ENCODE data around the gene ZNF668.
A peak's percentile ranks its signal among the peaks of the same experiment; 100 is the strongest.

ZNF668 gene

DNA sequence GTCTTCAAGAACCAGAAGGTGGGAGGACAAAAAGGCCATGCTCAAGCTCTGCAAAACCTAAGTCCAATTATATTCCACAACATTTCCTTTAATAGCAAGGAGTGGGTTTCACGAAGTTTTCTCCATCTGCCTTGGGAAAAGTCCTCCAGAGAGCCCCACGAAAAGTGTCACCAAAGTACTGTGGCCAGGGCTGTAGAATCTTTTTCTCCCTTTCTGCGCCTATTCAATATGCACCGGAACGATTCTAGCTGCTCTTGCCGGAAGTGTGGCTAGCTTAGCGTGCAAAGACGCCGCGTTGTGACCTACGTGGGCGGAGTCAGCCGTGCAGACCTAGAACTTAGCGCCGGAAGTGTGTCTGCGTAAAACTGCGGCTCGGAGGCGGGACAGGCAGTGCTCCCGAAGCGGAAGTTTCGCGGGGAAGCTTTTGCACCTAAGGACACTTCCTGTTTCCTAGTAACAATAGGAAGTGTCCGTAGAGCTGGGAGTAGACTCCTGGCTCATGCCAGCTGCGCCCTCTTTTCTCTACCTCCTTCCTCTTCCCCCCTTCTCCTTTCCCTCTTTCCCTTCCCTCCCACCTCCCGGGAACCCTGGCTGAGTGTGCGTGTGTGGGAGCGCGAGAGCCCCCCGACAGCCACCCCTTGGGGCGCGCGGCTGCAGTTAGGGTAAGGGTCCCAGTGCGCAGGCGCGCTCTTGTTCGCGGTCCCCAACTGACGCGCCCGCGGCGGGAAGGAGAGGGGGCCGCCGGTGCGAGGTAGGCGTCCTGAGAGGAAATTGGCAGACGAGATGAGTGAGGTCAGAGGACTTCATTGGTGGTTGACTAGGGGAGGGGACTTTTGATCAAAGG, at the start of gene ZNF668, which contains the start of gene ZNF646:
Gene ZNF668, minus strand, starts transcription at position 271 of the 844 bp plus-strand sequence. CDS start 9,781 bp downstream, outside the sequence.
Gene ZNF646, plus strand, starts transcription at position 453 of the 844 bp plus-strand sequence. CDS start 1,903 bp downstream, outside the sequence.
- peak; percentile 99 for DNase-seq

DNA sequence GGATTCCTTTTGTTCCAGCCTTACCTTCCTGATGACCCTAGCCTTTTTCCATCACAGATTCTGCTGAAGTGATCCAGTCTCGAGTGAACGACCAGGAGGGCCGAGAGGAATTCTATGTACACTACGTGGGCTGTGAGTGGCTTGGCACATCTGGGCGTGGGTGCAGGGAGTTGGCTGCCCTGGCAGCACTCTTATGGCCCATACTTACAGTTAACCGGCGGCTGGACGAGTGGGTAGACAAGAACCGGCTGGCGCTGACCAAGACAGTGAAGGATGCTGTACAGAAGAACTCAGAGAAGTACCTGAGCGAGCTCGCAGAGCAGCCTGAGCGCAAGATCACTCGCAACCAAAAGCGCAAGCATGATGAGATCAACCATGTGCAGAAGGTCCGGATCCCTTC, 46.1 kb upstream of the ZNF668 start:
- no peak for DNase-seq

DNA sequence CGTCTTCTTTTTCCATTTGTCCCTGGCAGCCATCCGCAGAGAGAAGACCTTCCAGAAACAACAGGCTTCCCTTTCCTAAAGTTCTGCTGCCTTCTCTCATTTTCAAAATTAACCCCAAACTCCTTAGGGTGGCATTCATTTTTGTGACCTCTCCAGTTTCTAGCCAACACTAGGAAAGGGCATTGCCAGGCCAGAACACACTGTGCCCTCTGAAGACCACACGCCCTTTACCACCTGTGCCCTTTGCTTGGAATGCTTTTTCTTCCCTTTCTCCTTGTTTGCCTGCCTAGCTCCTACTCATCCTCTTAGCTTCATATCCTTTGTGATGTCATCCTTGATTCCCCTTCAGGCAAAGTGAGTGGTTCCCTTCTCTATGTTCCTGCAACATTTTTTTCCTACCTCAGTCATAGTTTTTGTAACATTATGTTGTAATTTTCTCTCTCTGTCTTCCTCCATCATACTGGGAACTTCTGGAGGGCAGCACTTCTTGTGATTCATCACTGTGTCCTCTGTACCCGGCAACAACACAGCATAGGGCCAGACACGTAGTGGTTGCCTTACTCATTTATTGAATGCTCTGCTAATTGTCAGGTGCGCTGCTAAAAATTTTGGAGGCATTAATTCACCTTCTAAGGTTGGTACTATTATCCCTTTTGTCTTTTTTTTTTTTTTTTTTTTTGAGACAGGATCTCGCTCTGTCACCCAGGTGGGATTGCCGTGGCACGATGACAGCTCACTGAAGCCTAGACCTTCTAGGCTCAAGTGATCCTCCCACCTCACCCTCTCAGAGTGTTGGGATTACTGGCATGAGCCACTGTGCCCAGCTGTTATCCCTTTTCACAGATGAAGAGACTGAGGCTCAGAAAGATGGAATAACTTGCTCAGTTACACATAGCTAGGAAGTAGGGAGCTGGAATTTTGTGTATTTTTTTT, 44.4 kb upstream of the ZNF668 start:
- peak in 1 of 2 donors; percentile 50 for DNase-seq

DNA sequence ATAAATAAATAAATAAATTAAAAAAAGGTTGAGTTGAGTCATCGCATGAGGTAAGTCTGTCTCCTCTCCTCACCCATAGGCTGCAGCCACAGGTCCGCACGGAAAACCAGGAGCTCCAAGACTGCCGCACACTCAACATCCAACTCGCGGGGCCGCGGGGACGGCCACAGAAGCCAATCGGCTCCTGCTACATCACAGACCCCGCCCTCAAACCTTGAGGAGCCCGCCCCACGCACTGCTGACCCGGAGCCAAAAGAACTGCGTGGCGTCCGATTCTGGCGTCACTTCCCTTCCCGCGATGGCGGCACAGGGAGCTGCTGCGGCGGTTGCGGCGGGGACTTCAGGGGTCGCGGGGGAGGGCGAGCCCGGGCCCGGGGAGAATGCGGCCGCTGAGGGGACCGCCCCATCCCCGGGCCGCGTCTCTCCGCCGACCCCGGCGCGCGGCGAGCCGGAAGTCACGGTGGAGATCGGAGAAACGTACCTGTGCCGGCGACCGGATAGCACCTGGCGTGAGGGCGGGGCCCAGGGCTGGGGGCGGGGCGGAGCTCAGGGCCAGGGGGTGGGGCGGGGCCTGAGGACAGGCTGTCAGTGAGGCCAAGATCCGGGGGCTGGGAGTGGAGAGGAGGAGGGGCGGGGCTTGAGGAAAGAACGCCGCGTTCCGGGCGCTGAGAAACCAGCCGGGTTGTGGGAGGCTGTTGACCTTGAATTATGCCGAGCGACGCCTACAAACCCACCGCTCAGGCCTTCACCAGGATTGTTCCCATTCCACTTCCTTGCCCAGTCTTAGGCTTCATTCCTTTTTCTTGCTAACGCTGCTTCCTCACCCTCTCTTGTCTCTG, 43.6 kb upstream of the ZNF668 start, which contains the start of gene KAT8:
Gene KAT8, plus strand, starts transcription at position 281 of the 839 bp plus-strand sequence. Its CDS starts 18 bp downstream, at position 299.
- DNase-seq, result peak; percentile 98

DNA sequence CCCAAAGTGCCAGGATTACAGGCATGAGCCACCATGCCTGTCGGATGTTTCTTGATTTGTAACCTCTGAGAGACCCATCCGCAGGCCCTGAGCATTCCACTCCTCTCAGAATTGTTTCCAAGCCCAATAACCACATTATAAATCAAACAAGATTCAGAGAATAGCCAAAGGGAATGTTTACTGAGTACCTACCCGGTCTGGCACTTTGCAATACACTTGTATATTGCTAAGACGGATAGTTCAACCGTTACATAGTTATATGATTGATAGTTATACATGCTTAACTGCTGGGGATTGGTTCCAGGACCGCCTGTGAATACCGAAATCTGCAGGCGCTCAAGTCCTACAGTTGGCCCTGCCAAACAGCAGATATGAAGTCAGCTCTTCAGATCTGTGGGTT, 40.4 kb upstream of the ZNF668 start:
- no peak for DNase-seq

DNA sequence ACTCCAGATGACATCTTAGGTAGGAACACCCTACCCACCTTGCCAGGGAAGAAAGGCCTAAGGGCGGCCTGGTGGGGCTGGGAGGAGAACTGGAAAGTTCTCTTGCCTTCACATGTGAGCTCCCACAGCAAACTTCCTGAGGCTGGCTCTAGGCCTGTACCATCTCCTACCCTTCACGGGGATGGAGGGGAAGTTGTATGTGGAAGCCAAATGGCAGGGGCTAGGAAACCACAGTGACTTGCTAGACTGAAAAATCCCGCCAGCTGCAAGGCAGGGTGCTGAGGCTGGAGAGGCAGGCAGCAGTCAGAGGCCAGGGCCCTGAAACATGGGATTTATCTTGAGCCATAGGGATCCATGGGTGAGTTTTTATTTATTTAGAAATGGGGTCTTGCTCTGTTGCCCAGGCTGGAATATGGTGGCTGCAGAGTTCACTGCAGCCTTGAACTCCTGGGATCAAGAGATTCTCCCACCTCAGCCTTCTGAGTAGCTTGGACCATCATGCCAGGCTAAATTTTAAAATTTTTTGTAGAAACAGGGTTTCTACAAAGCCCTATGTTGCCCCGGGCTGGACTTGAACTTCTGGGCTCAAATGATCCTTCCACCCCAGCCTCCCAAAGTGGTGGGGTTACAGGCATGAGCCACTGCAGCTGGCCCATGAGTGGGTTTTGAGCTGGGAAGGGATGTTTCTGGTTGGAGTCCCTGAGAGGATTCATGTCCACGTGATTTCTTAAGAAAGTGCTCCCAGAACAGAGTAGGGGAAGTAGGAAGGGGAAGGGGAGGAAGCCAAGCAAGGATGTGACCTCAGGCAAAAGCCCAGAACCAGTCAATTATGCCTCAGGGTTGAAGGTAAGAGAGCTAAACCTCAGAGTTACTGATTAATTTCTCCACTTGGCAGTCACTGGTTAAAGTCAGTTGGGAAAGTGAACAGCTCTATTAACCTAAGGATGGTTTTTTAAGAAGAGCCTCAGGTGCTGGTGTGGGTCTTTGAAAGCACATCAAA, 39.4 kb upstream of the ZNF668 start:
- DNase-seq, result peak in 1 of 2 donors; percentile 54

DNA sequence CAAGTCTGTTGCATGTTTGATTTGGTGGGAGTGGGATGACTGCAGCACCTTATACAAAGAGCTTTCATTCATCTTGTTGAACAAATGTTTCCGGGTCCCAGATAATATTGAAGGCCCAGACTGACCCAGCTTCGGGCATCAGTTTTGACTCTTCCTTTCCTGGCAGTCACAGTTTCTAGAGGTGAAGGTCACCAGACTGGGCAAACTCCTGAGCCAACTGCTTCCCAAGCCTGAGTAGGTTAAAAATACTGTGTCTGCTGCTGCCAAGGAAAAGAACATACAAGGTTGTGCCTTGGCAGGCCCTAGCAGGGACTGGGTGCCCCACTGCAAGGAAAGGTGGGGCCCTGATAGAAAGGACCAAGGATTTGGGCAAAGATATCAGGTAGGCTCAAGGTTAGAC, 38.7 kb upstream of the ZNF668 start:
- DNase-seq, result no peak

DNA sequence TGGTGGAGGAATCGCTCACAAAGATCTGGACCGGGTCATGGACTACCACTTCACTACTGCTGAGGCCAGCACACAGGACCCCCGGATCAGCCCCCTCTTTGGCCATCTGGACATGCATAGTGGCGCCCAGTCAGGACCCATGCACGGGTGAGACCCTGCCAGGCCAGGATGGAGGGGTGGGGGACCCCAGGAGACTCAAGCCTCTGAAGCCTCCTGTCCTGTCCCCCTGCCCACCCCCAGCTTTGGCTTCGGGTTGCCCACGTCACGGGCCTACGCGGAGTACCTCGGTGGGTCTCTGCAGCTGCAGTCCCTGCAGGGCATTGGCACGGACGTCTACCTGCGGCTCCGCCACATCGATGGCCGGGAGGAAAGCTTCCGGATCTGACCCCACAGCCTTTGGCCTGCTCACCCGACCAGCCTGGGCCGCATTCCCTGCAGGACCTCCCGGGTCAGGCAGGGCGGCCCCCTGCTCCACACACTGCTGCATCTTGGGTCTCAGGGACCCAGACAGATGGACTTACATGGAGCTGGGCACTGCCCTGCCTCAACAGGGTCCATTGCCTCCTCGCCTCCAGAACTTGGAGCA, 37.9 kb upstream of the ZNF668 start:
- DNase-seq, result no peak

DNA sequence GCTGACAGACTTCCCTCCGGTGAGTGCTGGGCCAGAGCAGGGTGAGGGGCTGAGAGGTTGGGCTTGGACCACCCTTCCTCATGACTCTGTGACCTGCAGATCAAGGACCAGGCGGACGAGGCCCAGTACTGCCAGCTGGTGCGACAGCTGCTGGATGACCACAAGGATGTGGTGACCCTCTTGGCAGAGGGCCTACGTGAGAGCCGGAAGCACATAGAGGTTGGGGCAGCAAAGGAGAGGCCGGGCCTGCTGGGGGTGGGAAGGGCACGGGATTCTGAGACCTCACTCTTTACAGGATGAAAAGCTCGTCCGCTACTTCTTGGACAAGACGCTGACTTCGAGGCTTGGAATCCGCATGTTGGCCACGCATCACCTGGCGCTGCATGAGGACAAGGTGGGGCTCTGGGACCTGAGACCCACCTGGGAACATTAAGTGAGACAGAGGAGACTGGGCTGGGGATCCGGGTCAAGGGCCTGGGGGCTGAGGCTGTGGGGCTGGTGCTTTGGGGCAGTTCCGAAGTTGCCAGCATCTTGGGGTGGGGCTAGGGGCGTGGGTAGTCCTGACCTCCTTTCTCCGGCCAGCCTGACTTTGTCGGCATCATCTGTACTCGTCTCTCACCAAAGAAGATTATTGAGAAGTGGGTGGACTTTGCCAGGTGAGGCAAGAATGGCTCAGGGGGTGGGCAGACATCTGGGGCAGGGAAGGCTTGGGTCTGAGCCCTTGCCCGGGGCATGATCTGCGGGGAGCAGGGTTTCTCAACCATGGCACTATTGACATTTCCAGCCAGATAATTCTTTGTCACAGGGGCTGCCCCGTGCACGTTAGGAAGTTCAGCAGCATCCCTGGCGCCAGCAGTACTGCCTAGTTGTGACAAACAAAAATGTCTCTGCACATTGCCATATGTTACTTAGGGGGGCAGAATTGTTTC, 36.3 kb upstream of the ZNF668 start:
- DNase-seq, result no peak

DNA sequence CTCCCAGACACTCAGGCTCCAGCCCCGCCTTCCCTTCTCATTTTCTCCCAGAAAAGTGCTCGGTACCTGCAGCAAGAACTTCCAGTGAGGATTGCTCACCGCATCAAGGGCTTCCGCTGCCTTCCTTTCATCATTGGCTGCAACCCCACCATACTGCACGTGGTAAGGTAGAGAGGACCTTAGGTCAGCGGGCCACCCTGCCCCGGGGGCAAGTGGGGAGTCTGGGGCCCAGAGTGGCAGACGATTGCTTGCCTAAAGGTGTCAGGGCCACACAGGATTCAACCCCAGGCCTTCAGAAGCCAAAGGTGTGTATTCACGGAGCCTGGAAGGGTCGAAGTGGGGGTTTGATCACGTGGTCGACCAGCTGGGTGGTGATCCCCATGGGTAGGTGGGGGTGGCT, 35.6 kb upstream of the ZNF668 start:
- DNase-seq, result no peak

DNA sequence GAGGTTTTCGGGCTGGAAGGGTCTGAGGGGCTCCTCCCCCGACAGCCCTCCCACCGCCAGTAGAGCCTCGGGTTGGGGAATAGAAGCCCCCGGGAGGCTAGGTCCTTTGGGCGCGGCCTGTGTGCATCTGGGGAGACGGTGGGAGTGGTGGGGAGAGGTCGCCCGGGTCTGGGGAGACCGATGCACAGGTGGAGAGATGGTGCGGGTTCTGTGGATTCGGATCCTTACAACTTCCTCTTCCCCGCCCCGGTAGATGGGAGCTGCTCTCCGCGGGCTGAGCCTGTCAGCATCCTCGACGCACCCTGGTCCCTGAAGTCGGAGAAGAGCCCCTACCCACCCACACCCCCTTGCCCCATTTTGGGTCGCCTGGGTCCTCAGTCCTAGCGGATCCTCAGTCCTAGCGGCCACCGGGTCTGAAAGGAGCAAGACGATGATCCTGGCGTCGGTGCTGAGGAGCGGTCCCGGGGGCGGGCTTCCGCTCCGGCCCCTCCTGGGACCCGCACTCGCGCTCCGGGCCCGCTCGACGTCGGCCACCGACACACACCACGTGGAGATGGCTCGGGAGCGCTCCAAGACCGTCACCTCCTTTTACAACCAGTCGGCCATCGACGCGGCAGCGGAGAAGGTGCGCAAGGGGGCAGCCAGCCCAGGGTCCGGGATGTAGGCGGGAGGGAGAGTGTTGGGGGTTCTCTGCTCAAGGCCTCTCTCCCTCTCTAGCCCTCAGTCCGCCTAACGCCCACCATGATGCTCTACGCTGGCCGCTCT, 34.9 kb upstream of the ZNF668 start:
- no peak for DNase-seq

DNA sequence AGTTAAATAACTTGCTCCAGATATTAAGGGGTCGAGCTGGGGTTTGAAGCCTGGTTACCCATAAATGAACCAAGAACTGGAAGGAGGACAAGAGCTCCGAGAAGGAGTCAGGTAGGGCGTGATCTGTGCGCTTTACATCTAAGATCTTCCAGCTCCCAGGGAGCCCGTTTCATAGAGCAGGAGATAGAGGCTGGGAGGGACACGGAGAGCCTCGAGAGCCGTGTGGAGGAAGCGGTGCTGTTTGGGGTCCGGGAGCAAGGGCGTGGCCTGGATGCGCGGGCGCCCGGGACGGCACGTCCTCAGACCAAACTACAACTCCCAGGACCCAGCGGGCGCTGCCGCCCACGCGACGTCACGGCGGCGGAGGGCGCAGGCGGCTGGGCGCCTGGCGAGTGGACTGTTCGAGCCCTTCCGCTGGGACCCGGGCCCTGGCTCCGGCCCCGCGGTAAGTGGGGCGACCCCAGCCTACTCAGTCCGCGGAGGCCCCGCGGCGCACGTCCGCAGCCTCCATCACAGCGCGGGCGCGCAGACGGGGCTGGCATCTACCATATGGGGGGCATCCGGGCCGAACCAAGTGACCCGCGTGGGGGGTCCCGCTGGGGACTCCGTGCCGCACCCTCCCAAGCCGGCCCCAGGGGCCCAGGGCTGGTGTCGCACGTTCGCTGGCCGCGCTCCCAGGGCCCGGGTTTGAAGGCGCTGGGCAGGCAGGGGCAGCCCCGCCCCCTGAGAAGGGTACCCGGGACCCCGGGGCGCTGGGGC, 34.2 kb upstream of the ZNF668 start, which contains the start of gene BCKDK:
Gene BCKDK, plus strand, starts transcription at position 352 of the 759 bp plus-strand sequence. CDS start 838 bp downstream, outside the sequence.
- peak; percentile 56 to 65 for DNase-seq

DNA sequence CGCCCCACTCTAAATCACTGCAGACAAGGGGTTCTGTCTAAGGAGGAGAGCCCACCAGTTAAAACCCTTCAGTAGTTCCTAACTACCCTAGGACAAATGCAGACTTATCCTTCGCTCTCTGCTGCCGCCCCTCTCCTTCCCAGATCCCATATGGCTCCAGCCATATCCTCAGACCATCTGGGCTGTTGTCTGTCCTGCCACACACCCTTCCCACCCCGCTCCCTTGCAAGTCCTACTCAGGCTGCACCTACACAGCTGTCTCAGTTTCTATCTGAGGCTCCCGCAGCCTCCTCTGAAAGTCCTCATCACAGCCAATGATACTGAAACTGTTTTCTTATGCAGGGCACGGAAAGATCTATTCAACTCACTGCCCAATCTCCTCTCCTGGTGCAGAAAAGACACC, 33.4 kb upstream of the ZNF668 start:
- DNase-seq, result no peak

DNA sequence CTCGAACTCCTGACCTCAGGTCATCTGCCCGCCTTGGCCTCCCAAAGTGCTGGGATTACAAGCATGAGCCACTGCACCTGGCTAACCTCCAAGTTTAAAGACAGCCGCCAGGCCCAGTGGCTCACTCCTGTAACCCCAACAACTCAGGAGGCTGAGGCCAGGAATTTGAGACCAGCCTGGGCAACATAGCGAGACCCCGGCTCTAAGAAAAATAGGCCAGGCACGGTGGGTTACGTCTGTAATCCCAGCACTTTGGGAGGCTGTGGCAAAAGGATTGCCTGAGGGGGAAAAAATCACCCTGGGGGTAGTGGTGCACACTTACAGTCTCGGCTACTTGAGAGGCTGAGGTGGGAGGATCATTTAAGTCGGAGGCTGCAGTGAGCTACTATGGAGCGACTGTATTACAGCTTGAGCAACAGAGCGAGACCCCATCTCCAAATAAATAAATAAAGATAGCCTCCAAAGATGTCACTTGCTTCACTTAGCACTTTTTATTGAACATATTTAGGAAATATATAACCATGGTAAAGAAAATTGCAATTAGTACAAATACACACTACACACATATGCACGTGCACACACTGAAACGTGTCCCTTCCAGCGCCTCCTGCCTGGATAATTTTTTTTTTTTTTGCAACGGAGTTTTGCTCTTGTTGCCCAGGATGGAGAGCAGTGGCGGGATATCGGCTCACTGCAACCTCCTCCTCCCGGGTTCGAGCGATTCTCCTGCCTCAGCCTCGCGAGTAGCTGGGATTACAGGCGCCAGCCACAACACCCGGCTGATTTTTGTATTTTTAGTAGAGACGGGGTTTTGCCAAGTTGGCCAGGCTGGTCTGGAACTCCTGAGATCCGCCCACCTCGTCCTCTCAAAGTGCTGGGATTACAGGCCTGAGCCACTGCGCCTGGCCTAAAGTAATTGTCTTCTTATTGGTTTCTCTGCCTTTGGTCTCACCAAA, 32.7 kb upstream of the ZNF668 start:
- DNase-seq, result no peak

DNA sequence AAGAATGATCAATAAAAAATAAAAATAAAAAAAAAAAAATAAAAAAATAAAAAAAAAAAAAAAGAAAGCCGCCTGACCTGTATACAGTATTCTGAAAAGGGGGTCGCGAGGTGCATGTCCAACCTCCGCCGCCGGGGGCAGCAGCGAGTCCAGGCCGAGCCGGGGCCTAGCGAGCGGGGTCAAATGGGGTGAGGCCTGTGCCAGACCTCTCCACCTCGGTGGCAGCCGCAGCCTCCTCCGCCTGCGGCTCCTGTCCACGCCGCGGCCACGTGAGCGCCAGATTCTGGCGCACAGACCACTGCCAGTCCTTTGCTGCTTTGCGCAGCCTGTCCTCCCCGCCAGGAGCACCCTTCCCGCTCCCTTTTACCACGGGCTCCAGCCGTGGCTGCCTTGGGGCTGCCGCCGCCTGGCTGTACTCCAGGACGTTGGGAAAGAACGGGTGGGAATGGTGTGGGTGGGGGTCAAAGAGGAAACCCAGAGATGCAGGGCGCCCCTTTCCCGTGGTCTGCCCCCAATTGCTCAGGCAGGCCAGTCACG, 31.7 kb upstream of the ZNF668 start:
- peak; percentile 84 to 85 for DNase-seq
